ENCODE data around the gene RABEPK.
A peak's percentile ranks its signal among the peaks of the same experiment; 100 is the strongest.
"Not testable (repeated sequence)": the region's sequence is repeated elsewhere in the genome, so short reads cannot be mapped to it uniquely, and the experiment has no call there.

The RABEPK gene

GRCh38 chr9:125194466-125194865 is 5.9 kb upstream of the RABEPK start:
- not testable (repeated sequence) for DNase-seq (ENCODE audit: low read depth in 2 of 2)

- DNase-seq (ENCODE audit: low read depth in 2 of 2), result not testable (repeated sequence)
These were observed 4.8 kb upstream of the RABEPK start for GRCh38 chr9:125195591-125195990.

GRCh38 chr9:125202846-125203618 is 2.7 kb downstream of the RABEPK start:
- DNase-seq (ENCODE audit: low read depth in 2 of 2), result no peak

- no peak for DNase-seq (ENCODE audit: low read depth in 2 of 2)
These were observed 4.1 kb downstream of the RABEPK start for GRCh38 chr9:125204477-125204876.

- no peak for DNase-seq (ENCODE audit: low read depth in 2 of 2)
These were observed 13.8 kb downstream of the RABEPK start for GRCh38 chr9:125214186-125214585.

- no peak for DNase-seq (ENCODE audit: low read depth in 2 of 2)
These were observed 18.3 kb downstream of the RABEPK start for GRCh38 chr9:125218621-125219020.

- not testable (repeated sequence) for DNase-seq (ENCODE audit: low read depth in 2 of 2)
These were observed 24.5 kb downstream of the RABEPK start for GRCh38 chr9:125224858-125225257.

GRCh38 chr9:125227761-125228160 is 27.4 kb downstream of the RABEPK start:
- DNase-seq (ENCODE audit: low read depth in 2 of 2), result no peak

- DNase-seq (ENCODE audit: low read depth in 2 of 2), result no peak
These were observed 33.3 kb downstream of the RABEPK start for GRCh38 chr9:125233678-125234077.

- not testable (repeated sequence) for DNase-seq (ENCODE audit: low read depth in 2 of 2)
These were observed 33.8 kb downstream of the RABEPK start for GRCh38 chr9:125234099-125234498.

GRCh38 chr9:125235804-125236519 is 35.6 kb downstream of the RABEPK start:
- DNase-seq (ENCODE audit: low read depth in 2 of 2), result no peak

GRCh38 chr9:125236520-125237159 is 36.3 kb downstream of the RABEPK start:
- not testable (repeated sequence) for DNase-seq (ENCODE audit: low read depth in 2 of 2)

GRCh38 chr9:125238127-125238914 is 38.0 kb downstream of the RABEPK start:
- DNase-seq (ENCODE audit: low read depth in 2 of 2), result no peak

GRCh38 chr9:125238915-125239446 is 38.6 kb downstream of the RABEPK start:
- no peak for DNase-seq (ENCODE audit: low read depth in 2 of 2)

GRCh38 chr9:125239631-125240597 is 39.6 kb downstream of the RABEPK start:
- DNase-seq (ENCODE audit: low read depth in 2 of 2), result no peak

- peak; percentile 18 for DNase-seq (ENCODE audit: low read depth in 2 of 2)
These were observed 40.3 kb downstream of the RABEPK start for GRCh38 chr9:125240649-125240999.

GRCh38 chr9:125241000-125241862 is 40.9 kb downstream of the RABEPK start, which contains the start of gene HSPA5:
HSPA5 (minus strand) TSS chr9:125241343; CDS start chr9:125241126, 217 bp downstream.
- peak; percentile 99 for DNase-seq (ENCODE audit: low read depth in 2 of 2)

GRCh38 chr9:125241863-125242739 is 41.8 kb downstream of the RABEPK start:
- DNase-seq (ENCODE audit: low read depth in 2 of 2), result peak in 1 of 2 donors; percentile 12

Measured in activated CD4-positive, alpha-beta T cell treated with anti-CD3 and anti-CD28 coated beads for 24 hours (primary cell).